ENCODE measurements around the gene GLP2R. TPM values are rescaled to one million over a fixed set of nuclear protein-coding genes. Genes with fewer than 3 reads are reported as not detected.

GLP2R gene
- polyA plus RNA-seq, 1 donor from 2014 or later = not detected

- Histone ChIP-seq H2AFZ (ENCODE audit: low read depth, low read length) (no peak overlapping the region), H3K4me3 (ENCODE audit: low read length) (no peak overlapping the region), H3K9ac (ENCODE audit: low read length) (no peak overlapping the region), H3K4me2 (ENCODE audit: low read length) (no peak overlapping the region), H3F3A (ENCODE audit: insufficient read depth, low read length, poor library complexity, severe bottlenecking) (no peaks in the 10 kb centered on the region), H3K27me3 (ENCODE audit: insufficient read depth, low read depth, low read length) (no peaks in the 10 kb centered on the region), H3K79me2 (replicated peaks; ENCODE audit: insufficient read depth, low read length) (no peaks in the 10 kb centered on the region), H4K20me1 (ENCODE audit: insufficient read depth) (no peaks in the 10 kb centered on the region), H3K27ac (ENCODE audit: low read length) (no peak overlapping the region), H3K36me3 (ENCODE audit: insufficient read depth, low read length) (no peaks in the 10 kb centered on the region), H3K9me2 (ENCODE audit: insufficient read depth, low read length) (no peaks in the 10 kb centered on the region), H3K9me3 (ENCODE audit: low read length) (no peaks in the 10 kb centered on the region)
- TF ChIP-seq SMC3 (conservative IDR thresholded peaks at IDR 0.05; ENCODE audit: poor library complexity) (no peak), EP300 (conservative IDR thresholded peaks at IDR 0.05; ENCODE audit: poor library complexity, severe bottlenecking) (no peak), POLR2AphosphoS5 (IDR thresholded peaks at IDR 0.05) (no peak), MXI1 (conservative IDR thresholded peaks at IDR 0.05; ENCODE audit: poor library complexity, severe bottlenecking) (no peak), EZH2 (IDR thresholded peaks at IDR 0.05; ENCODE audit: borderline replicate concordance, insufficient read depth, low read length, poor library complexity, severe bottlenecking) (no peak), TAF1 (IDR thresholded peaks at IDR 0.05; ENCODE audit: low read depth) (no peak), REST (IDR thresholded peaks at IDR 0.05; ENCODE audit: borderline replicate concordance) (no peak), RAD21 (conservative IDR thresholded peaks at IDR 0.05) (no peak), CTCF (IDR thresholded peaks at IDR 0.05; ENCODE audit: poor library complexity, severe bottlenecking) (no peak)
These were observed 106.8 kb downstream of the GLP2R start for GRCh38 chr17:9932491-9932890.

- H2AFZ ChIP-seq (ENCODE audit: low read depth, low read length) = no peak overlapping the region
- TF ChIP-seq MXI1 (conservative IDR thresholded peaks at IDR 0.05; ENCODE audit: poor library complexity, severe bottlenecking) (no peak), SMC3 (conservative IDR thresholded peaks at IDR 0.05; ENCODE audit: poor library complexity) (no peak), REST (IDR thresholded peaks at IDR 0.05; ENCODE audit: borderline replicate concordance) (no peak), RAD21 (conservative IDR thresholded peaks at IDR 0.05) (no peak), EP300 (conservative IDR thresholded peaks at IDR 0.05; ENCODE audit: poor library complexity, severe bottlenecking) (no peak), TAF1 (IDR thresholded peaks at IDR 0.05; ENCODE audit: low read depth) (no peak), CTCF (IDR thresholded peaks at IDR 0.05; ENCODE audit: poor library complexity, severe bottlenecking) (no peak), POLR2AphosphoS5 (IDR thresholded peaks at IDR 0.05) (no peak), EZH2 (IDR thresholded peaks at IDR 0.05; ENCODE audit: borderline replicate concordance, insufficient read depth, low read length, poor library complexity, severe bottlenecking) (no peak)
- no peak overlapping the region for H3K4me3 ChIP-seq (ENCODE audit: low read length)
- no peaks in the 10 kb centered on the region for H4K20me1 ChIP-seq (ENCODE audit: insufficient read depth)
- H3K9me2 ChIP-seq (ENCODE audit: insufficient read depth, low read length) = no peaks in the 10 kb centered on the region
- H3K79me2 ChIP-seq (replicated peaks; ENCODE audit: insufficient read depth, low read length) = no peaks in the 10 kb centered on the region
- H3K9ac ChIP-seq (ENCODE audit: low read length) = no peak overlapping the region
- H3K27me3 ChIP-seq (ENCODE audit: insufficient read depth, low read depth, low read length) = no peaks in the 10 kb centered on the region
- H3K27ac ChIP-seq (ENCODE audit: low read length) = no peak overlapping the region
- peaks cover 5% of the 10 kb centered on the region for H3K9me3 ChIP-seq (ENCODE audit: low read length)
- H3K36me3 ChIP-seq (ENCODE audit: insufficient read depth, low read length) = peaks cover 7% of the 10 kb centered on the region
- H3K4me2 ChIP-seq (ENCODE audit: low read length) = no peak overlapping the region
- no peaks in the 10 kb centered on the region for H3F3A ChIP-seq (ENCODE audit: insufficient read depth, low read length, poor library complexity, severe bottlenecking)
These were observed 108.6 kb downstream of the GLP2R start for GRCh38 chr17:9934331-9934730.
